Nucleus accumbens (tissue), 56 donors: ENCODE data around the gene HELB.
"Not testable (repeated sequence)": the region's sequence is repeated elsewhere in the genome, so short reads cannot be mapped to it uniquely, and the experiment has no call there.

Experiments used
- DNase-seq, 56 donors: peaks; one replicate each; lab custom pipeline; 2025; lab: John Stamatoyannopoulos, UW

HELB gene

GRCh38 chr12:66297923-66298322 lies 4.4 kb upstream of the HELB start:
- DNase-seq: no peak

- no peak for DNase-seq
Measured at GRCh38 chr12:66302827-66303169, 505 bp downstream of the HELB start.

- not testable (repeated sequence) for DNase-seq
Measured at GRCh38 chr12:66303316-66303804, 1.1 kb downstream of the HELB start.

GRCh38 chr12:66304296-66304900 lies 2.1 kb downstream of the HELB start:
- DNase-seq: no peak

GRCh38 chr12:66309606-66310005 lies 7.3 kb downstream of the HELB start:
- no peak for DNase-seq

- DNase-seq: no peak
Measured at GRCh38 chr12:66312189-66312588, 9.9 kb downstream of the HELB start.

GRCh38 chr12:66314278-66314677 lies 12.0 kb downstream of the HELB start:
- no peak for DNase-seq

- no peak for DNase-seq
Measured at GRCh38 chr12:66319266-66319954, 17.1 kb downstream of the HELB start.

GRCh38 chr12:66320996-66321395 lies 18.7 kb downstream of the HELB start:
- DNase-seq: no peak

- DNase-seq: no peak
Measured at GRCh38 chr12:66321435-66321834, 19.1 kb downstream of the HELB start.

GRCh38 chr12:66323017-66323416 lies 20.7 kb downstream of the HELB start:
- no peak for DNase-seq

- DNase-seq: peak in 1 of 56 donors; percentile 7
Measured at GRCh38 chr12:66329941-66330340, 27.6 kb downstream of the HELB start.

GRCh38 chr12:66331016-66331415 lies 28.7 kb downstream of the HELB start:
- no peak for DNase-seq

GRCh38 chr12:66331814-66332213 lies 29.5 kb downstream of the HELB start:
- DNase-seq: no peak

GRCh38 chr12:66335746-66336145 lies 33.5 kb downstream of the HELB start:
- peak in 1 of 56 donors; percentile 14 for DNase-seq

- DNase-seq: no peak
Measured at GRCh38 chr12:66337381-66338010, 35.2 kb downstream of the HELB start.

- no peak for DNase-seq
Measured at GRCh38 chr12:66340131-66340530, 37.8 kb downstream of the HELB start.

GRCh38 chr12:66341126-66341525 lies 38.8 kb downstream of the HELB start:
- DNase-seq: no peak

GRCh38 chr12:66345212-66345611 lies 42.9 kb downstream of the HELB start:
- DNase-seq: no peak

- no peak for DNase-seq
Measured at GRCh38 chr12:66345956-66346355, 43.7 kb downstream of the HELB start.

- DNase-seq: no peak
Measured at GRCh38 chr12:66351301-66351700, 49.0 kb downstream of the HELB start.

- peak in 19 of 56 donors; percentile 2 to 53 (median 6) for DNase-seq
Measured at GRCh38 chr12:66352197-66352596, 49.9 kb downstream of the HELB start.
